GM18873 (cell line): ENCODE measurements around the gene BICRA.

Source experiments
- ATAC-seq: cut with Tn5 transposase; IDR thresholded peaks from one replicate; pipeline ENCODE4 v1.9.1; 2021; ENCODE audit warnings: mild to moderate bottlenecking, moderate library complexity, moderate number of reproducible peaks; ENCODE audit not compliant: unreplicated experiment, low FRiP score

The BICRA gene

GRCh38 chr19:47686679-47687450 is 77.9 kb downstream of the BICRA start:
- no peak for ATAC-seq

GRCh38 chr19:47687906-47688305 is 79.0 kb downstream of the BICRA start:
- no peak for ATAC-seq

GRCh38 chr19:47691090-47691489 is 82.2 kb downstream of the BICRA start:
- ATAC-seq = no peak

GRCh38 chr19:47691782-47692181 is 82.8 kb downstream of the BICRA start:
- no peak for ATAC-seq

- ATAC-seq = no peak
Measured at GRCh38 chr19:47693489-47693888, 84.6 kb downstream of the BICRA start.

GRCh38 chr19:47693903-47694302 is 85.0 kb downstream of the BICRA start:
- ATAC-seq = no peak

GRCh38 chr19:47694466-47695273 is 85.7 kb downstream of the BICRA start:
- ATAC-seq = no peak

- no peak for ATAC-seq
Measured at GRCh38 chr19:47695533-47696262, 86.8 kb downstream of the BICRA start.

GRCh38 chr19:47696635-47697034 is 87.7 kb downstream of the BICRA start:
- ATAC-seq = no peak

GRCh38 chr19:47697863-47698609 is 89.1 kb downstream of the BICRA start:
- ATAC-seq = no peak

GRCh38 chr19:47698631-47699359 is 89.9 kb downstream of the BICRA start:
- no peak for ATAC-seq

- no peak for ATAC-seq
Measured at GRCh38 chr19:47699360-47699917, 90.5 kb downstream of the BICRA start.

GRCh38 chr19:47700934-47701716 is 92.2 kb downstream of the BICRA start:
- no peak for ATAC-seq

GRCh38 chr19:47701717-47702552 is 93.0 kb downstream of the BICRA start:
- ATAC-seq = no peak

GRCh38 chr19:47702671-47703070 is 93.7 kb downstream of the BICRA start:
- ATAC-seq = no peak

GRCh38 chr19:47703301-47703700 is 94.4 kb downstream of the BICRA start:
- no peak for ATAC-seq

GRCh38 chr19:47704024-47704423 is 95.1 kb downstream of the BICRA start:
- no peak for ATAC-seq

GRCh38 chr19:47704656-47705055 is 95.7 kb downstream of the BICRA start:
- ATAC-seq = no peak
